BLaER1 (cell line): ENCODE results near the gene CDC42.

ENCODE experiments used
- H3K27ac ChIP-seq: shearing (Covaris generic); formaldehyde crosslinking; 2 replicates; pipeline ENCODE4 v1.8.1; 2022
- H3K27me3 ChIP-seq: shearing (Covaris generic); formaldehyde crosslinking; 2 replicates; pipeline ENCODE4 v1.8.1; 2022
- H3K36me3 ChIP-seq: shearing (Covaris generic); formaldehyde crosslinking; 2 replicates; pipeline ENCODE4 v1.8.1; 2022
- H3K4me1 ChIP-seq: shearing (Covaris generic); formaldehyde crosslinking; 2 replicates; pipeline ENCODE4 v1.8.1; 2022
- H3K4me2 ChIP-seq: shearing (Covaris generic); formaldehyde crosslinking; 2 replicates; pipeline ENCODE4 v1.8.1; 2022
- H3K4me3 ChIP-seq: shearing (Covaris generic); formaldehyde crosslinking; 2 replicates; pipeline ENCODE4 v1.8.1; 2022
- H3K9ac ChIP-seq: shearing (Covaris generic); formaldehyde crosslinking; 2 replicates; pipeline ENCODE4 v1.8.1; 2022
- H3K9me3 ChIP-seq: shearing (Covaris generic); formaldehyde crosslinking; 2 replicates; pipeline ENCODE4 v1.8.1; 2022
- H4K20me1 ChIP-seq: shearing (Covaris generic); formaldehyde crosslinking; 2 replicates; pipeline ENCODE4 v1.8.1; 2022
- Cebpa-rat ChIP-seq: shearing (Covaris generic); IDR thresholded peaks from 2 replicates; pipeline ENCODE4 v1.8.1; 2022

The CDC42 gene

GRCh38 chr1:22105611-22106207, 53.2 kb downstream of the CDC42 start:
- no peak for TF ChIP-seq Cebpa-rat
- 0 out of 2 replicates have a peak, but pooled peaks cover 4% of the 10 kb centered on the region for H3K4me1 ChIP-seq
- H3K27me3 ChIP-seq, result no peaks in the 10 kb centered on the region
- H3K36me3 ChIP-seq, result peaks cover 68% of the 10 kb centered on the region
- H3K4me3 ChIP-seq, result no peak overlapping the region
- no peak overlapping the region for H3K27ac ChIP-seq
- H3K4me2 ChIP-seq, result no peak overlapping the region
- no peaks in the 10 kb centered on the region for H3K9me3 ChIP-seq
- no peak overlapping the region for H3K9ac ChIP-seq
- H4K20me1 ChIP-seq, result peaks cover 99% of the 10 kb centered on the region

GRCh38 chr1:22107126-22107525, 54.6 kb downstream of the CDC42 start:
- Histone ChIP-seq H3K4me3 (no peak overlapping the region), H3K4me2 (no peak overlapping the region), H3K27me3 (no peaks in the 10 kb centered on the region), H4K20me1 (peaks cover 99% of the 10 kb centered on the region), H3K9me3 (no peaks in the 10 kb centered on the region), H3K36me3 (peaks cover 70% of the 10 kb centered on the region), H3K4me1 (no peaks in the 10 kb centered on the region), H3K9ac (no peak overlapping the region), H3K27ac (no peak overlapping the region)
- no peak for TF ChIP-seq Cebpa-rat

DNA sequence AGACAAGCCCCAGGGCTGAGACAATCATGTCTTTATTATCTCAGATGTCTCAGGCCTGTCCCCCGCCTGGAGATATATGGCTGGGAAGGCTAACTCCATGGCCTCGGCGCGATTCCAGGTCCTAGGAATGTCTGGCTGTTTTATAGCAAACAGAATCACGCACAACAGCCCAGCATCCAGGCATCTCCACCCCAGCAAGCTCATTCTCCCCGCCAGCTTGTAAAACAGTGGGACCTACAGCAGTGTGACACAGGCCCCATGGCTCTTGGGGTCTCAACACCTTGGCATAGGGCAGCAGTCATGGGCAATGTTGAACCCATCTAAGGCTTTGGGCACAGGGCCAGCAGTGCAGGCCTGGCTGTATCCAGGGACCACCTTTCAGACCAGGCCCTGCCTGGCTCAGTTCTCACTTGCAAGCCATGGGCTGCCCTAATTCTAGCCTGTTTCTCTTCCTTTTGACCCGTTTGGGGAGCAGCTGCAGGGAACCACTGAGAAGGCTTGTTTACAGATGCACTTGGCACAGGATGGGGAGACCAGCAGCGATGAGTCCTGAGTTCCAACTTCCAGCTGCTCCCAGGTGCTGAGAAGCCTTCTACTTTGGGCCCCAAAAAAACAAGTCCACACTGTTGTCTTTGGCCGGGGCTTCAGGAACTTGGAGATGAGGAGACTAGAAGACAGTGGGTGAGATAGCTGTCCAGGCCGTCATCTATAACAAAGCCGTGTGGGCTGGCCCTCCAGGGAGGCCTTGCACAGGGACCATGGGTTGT, 56.0 kb downstream of the CDC42 start:
- H3K4me3 ChIP-seq, result no peak overlapping the region
- no peak overlapping the region for H3K27ac ChIP-seq
- no peak overlapping the region for H3K9ac ChIP-seq
- no peaks in the 10 kb centered on the region for H3K27me3 ChIP-seq
- H3K36me3 ChIP-seq, result peaks cover 84% of the 10 kb centered on the region
- no peaks in the 10 kb centered on the region for H3K9me3 ChIP-seq
- H4K20me1 ChIP-seq, result peaks cover 100% of the 10 kb centered on the region
- H3K4me1 ChIP-seq, result no peaks in the 10 kb centered on the region
- no peak for TF ChIP-seq Cebpa-rat
- no peak overlapping the region for H3K4me2 ChIP-seq

- TF ChIP-seq Cebpa-rat, result no peak
Measured at GRCh38 chr1:22110016-22110415, 57.5 kb downstream of the CDC42 start.

GRCh38 chr1:22111115-22111514, 58.6 kb downstream of the CDC42 start:
- Histone ChIP-seq H3K9me3 (no peaks in the 10 kb centered on the region), H3K4me2 (no peak overlapping the region), H3K36me3 (peaks cover 97% of the 10 kb centered on the region), H3K9ac (no peak overlapping the region), H4K20me1 (peaks cover 100% of the 10 kb centered on the region), H3K4me3 (no peak overlapping the region), H3K27ac (no peak overlapping the region), H3K27me3 (no peaks in the 10 kb centered on the region), H3K4me1 (no peaks in the 10 kb centered on the region)
- TF ChIP-seq Cebpa-rat, result no peak

More at GRCh38 chr1:22110016-22110415, 57.5 kb downstream of the CDC42 start:
- Histone ChIP-seq H3K27ac (no peak overlapping the region), H3K9ac (no peak overlapping the region), H3K4me1 (no peaks in the 10 kb centered on the region), H3K4me3 (no peak overlapping the region), H4K20me1 (peaks cover 100% of the 10 kb centered on the region), H3K36me3 (peaks cover 96% of the 10 kb centered on the region), H3K9me3 (no peaks in the 10 kb centered on the region), H3K27me3 (no peaks in the 10 kb centered on the region), H3K4me2 (no peak overlapping the region)

DNA sequence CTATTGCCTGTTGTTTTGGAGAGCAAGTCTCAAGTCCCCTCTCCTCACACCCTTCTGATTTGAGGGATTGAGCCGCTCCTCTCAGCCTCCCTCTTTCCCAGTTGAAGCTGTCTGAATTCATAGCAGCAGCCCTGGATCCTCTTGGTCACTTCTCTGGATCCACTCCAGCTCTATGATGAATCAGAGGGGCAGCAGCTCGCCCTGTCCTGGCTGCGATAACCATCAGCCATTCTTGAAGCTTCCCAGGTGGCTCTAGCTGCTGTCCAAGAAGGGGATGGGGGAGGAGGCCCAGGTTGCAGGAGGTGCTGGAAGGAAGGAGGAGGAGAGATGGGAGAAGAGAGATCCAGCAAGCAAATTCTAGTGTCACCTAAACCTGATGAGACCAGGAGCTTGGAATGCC, 59.1 kb downstream of the CDC42 start:
- no peak for TF ChIP-seq Cebpa-rat
- Histone ChIP-seq H4K20me1 (peaks cover 100% of the 10 kb centered on the region), H3K4me3 (no peak overlapping the region), H3K27me3 (no peaks in the 10 kb centered on the region), H3K4me2 (no peak overlapping the region), H3K36me3 (peaks cover 97% of the 10 kb centered on the region), H3K9me3 (no peaks in the 10 kb centered on the region), H3K9ac (no peak overlapping the region), H3K4me1 (no peaks in the 10 kb centered on the region), H3K27ac (no peak overlapping the region)

DNA sequence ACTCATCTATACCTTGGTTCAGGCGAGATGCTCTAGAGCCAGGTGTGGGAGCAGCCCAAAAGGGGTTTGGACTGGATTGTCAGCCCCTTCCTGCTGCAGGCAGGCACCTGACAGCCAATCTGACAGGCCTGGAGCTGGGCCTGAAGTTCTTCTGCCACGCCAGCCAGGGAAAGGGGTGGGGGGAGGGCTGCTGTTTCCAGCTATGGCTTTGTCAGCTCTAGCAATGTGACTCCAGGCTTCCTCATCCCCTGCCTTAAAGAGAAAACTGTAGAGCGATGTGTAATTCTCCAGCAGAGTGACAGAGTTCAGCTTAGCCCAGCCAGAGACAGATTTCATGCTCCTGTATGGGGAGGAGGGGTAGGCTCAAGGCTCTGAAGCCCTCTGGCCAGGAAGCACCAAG, 60.0 kb downstream of the CDC42 start:
- Histone ChIP-seq H4K20me1 (peaks cover 100% of the 10 kb centered on the region), H3K27ac (no peak overlapping the region), H3K36me3 (peaks cover 94% of the 10 kb centered on the region)

DNA sequence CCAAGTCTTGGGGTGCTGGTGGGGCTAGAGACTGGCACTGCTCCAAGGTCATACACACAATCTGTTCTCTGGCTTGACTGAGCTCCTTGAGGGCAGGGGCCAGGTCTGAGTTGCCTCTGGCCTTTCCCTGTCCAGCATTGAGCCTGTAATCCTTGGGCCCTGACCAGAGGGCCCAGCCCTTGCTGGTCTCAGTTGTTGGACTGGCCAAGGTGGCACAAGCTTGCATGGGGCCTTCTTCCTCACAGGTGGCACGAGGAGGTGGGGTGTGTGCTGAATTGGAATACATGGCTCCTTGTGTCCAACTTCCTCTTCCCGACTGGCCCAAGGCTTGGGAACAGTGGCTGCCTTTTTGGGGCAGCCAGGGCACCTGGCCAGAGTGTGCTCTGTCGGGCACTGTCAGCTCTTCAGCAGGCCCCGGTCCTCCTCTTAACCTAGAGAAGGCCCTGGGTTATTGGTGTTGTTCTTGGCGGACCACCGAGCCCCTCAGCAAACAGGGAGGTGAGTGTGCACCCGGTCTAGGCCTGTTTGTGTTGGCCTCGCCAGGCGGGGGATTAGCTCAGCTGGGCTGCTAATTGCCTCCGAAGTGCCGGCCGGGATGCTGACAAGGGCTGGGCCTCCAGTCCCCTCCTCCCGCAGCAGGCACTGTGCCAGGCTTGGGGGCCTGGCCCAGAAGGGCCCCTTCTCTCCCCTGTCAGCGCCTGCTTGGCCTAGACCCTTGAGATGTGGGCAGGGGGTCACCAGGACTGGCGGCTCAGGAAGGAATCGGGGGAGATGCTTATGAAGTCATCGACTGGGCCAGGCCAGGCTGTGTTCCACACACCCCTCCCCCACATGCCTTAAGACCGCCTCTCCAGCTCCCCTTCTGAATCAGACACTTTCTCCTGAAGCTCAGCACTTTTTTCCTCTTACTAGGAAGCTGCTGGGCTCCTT, 61.8 kb downstream of the CDC42 start:
- no peaks in the 10 kb centered on the region for H3K9me3 ChIP-seq
- no peaks in the 10 kb centered on the region for H3K27me3 ChIP-seq
- H4K20me1 ChIP-seq, result peaks cover 100% of the 10 kb centered on the region
- TF ChIP-seq Cebpa-rat, result no peak
- H3K4me2 ChIP-seq, result no peak overlapping the region
- H3K9ac ChIP-seq, result no peak overlapping the region
- no peak overlapping the region for H3K4me3 ChIP-seq
- peaks cover 94% of the 10 kb centered on the region for H3K36me3 ChIP-seq
- H3K4me1 ChIP-seq, result no peaks in the 10 kb centered on the region
- H3K27ac ChIP-seq, result no peak overlapping the region

More for the DNA sequence above, 60.0 kb downstream of the CDC42 start:
- H3K4me1 ChIP-seq, result no peaks in the 10 kb centered on the region
- no peak for TF ChIP-seq Cebpa-rat
- no peak overlapping the region for H3K4me3 ChIP-seq
- H3K9me3 ChIP-seq, result no peaks in the 10 kb centered on the region
- H3K27me3 ChIP-seq, result no peaks in the 10 kb centered on the region
- H3K9ac ChIP-seq, result no peak overlapping the region
- no peak overlapping the region for H3K4me2 ChIP-seq

- Histone ChIP-seq H4K20me1 (peaks cover 100% of the 10 kb centered on the region), H3K4me1 (no peaks in the 10 kb centered on the region), H3K36me3 (peaks cover 94% of the 10 kb centered on the region), H3K27me3 (no peaks in the 10 kb centered on the region), H3K4me3 (no peak overlapping the region), H3K9me3 (no peaks in the 10 kb centered on the region), H3K9ac (no peak overlapping the region), H3K4me2 (no peak overlapping the region), H3K27ac (no peak overlapping the region)
- no peak for TF ChIP-seq Cebpa-rat
Measured at GRCh38 chr1:22115286-22115685, 62.8 kb downstream of the CDC42 start.
